HG02798 (cell line): Measurements from ENCODE around the gene ASS1.

Source experiments
- ATAC-seq: cut with Tn5 transposase; IDR thresholded peaks from one replicate; pipeline ENCODE4 v1.9.1; 2021; ENCODE audit warnings: mild to moderate bottlenecking; ENCODE audit not compliant: unreplicated experiment, poor library complexity

ASS1 gene

DNA sequence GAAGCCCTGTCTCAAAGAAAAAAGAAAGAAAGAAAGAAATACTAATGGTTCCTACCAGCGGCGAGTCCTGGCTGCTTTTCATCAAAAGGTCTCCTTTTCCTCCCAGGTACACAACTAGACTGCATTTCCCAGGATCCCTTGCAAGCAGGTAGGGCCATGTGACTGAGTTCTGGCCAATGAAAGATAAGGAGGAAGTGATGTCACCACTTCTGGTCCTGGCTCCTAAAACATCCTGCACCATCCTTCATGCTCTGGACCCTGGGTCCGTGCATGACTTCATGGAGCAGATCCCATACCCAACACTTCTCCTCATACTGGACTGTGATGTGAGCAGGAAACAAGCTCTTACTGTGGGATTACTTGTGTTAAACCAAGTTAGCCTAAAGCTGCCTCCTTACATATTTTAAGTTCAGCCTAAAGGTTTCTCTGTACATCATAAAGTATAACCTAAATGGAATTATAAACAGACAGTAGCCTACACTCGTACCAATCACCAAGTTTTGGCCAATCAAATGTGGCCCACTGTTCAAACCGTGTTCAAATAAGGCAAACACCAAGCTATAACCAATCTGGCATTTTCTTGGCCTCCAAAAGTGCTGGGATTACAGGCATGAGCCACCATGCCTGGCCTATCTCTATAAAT is 104.5 kb downstream of the ASS1 start:
- no peak for ATAC-seq
